Measurements from ENCODE around the gene PRLHR.
"Not testable (repeated sequence)": the region's sequence is repeated elsewhere in the genome, so short reads cannot be mapped to it uniquely, and the experiment has no call there.

PRLHR gene

GRCh38 chr10:118595598-118596425 lies at the start of gene PRLHR:
Gene PRLHR, minus strand, starts transcription at chr10:118595648. Its CDS starts 404 bp downstream, at chr10:118595244.
- in situ Hi-C loops (cut with MboI; ENCODE audit: low sequenced_read_pairs): no loop called here

DNA sequence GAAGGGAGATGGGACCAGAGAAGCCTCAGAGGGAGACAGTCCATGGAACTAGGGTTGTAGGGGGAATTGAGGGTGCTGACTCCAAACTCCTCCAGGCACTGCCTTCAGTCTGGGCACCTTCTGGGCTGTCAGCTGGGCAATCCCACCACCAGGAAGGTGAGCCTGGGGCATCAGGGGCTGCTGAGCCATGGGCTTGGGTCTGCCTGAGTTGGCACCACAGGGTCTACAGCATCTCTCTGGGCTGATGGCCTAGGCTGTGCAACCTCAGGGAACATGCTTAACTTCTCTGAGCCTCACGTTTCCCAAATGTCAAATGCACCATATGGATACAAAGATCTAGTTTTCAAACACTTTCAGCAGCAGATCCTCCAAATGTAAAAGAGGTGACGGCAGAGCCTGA lies 46.8 kb upstream of the PRLHR start:
- in situ Hi-C loops (cut with MboI; ENCODE audit: low sequenced_read_pairs): no loop called here

DNA sequence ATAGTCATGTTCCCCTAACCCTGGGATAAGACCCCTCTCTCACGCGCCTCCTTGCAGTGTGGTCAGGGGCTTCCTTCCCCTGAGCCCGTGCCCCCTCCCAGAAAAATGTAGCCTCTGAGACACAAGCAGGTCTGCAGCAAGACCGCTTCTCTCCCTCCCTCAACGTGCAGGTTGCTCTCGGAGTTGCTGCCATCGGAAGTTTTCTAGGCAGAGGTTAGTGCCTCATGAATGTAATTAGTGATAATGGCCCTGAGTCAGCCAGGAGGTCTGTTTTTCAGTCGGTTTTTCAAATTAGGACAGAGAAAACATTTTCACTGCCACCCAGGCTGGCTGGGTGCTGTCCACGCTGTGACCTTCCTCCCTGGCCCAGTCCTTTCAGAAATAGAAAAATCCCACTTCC lies 43.2 kb upstream of the PRLHR start:
- in situ Hi-C loops (cut with MboI; ENCODE audit: low sequenced_read_pairs): no loop called here

DNA sequence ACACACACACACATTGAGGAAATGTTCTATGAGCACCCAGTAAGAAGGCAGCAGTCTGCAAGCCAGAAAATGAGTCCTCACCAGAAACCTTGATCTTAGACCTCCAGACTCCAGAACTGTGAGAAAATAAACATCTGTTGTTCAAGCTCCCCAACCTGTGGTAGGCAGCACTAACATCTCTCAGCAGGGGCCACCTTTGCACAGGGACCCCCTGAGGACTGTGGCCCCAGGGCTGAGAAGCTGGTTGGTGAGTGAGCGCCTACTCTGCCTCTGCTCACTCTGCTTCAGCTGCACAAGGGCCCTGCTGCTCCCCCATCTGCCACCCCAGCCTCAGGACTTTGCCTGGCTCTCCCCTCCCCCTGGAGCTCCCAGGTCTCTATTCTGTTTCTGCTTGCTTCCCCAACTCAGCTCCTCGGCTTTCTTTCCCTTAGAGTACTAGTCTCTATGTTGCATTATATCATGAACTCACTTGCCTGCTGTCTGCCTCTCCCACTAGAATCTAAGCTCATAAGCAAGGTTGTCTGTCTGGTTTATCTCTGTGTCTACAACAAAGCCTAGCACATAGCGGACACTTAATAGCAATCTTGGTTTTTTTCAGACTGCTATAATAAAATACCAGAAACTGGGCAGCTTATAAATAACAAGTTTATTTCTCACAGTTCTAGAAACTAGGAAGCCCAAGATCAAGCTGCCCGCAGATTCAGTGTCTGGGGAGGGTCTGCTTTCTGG lies 40.4 kb upstream of the PRLHR start:
- in situ Hi-C loops (cut with MboI; ENCODE audit: low sequenced_read_pairs): no loop called here

DNA sequence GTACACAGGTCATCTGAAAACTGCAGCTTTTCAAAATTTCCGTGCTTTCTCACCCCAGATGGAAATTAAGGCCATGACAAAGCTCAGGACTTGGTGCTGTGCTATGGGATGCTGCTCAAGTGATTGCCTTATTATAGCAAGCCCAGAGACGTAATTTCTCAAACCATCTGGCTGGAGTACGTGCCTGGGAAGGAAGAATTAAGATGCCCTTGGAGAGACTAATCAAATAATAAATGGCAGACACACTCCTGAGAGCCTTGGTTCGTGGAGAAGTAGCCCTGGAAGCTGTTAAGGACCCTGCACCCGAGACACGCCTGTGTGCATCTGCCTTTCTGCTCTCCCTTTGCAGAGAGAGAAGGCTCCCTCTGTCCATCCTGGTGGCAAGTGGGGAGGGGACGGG lies 38.3 kb upstream of the PRLHR start:
- in situ Hi-C loops (cut with MboI; ENCODE audit: low sequenced_read_pairs): no loop called here

GRCh38 chr10:118629211-118629610 lies 33.8 kb upstream of the PRLHR start:
- in situ Hi-C loops (cut with MboI; ENCODE audit: low sequenced_read_pairs): no loop called here

DNA sequence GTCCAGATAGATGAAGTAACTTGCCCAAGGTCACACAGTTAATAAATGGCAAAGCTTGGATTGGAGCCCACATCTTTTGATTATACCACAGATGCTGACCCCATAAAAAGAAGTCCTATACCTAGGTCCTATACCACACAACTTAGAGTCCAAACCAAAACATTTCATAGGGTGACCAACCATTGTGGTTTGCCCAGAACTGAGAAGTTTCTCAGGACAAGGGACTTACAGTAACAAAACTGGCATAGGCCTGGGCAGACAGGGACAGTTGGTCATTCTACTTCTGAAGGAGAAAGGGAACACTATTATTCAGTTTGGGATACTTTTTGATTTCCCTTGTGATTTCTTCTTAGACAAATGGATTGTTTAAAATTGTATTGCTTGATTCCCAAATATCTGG lies 32.9 kb upstream of the PRLHR start:
- in situ Hi-C loops (cut with MboI; ENCODE audit: low sequenced_read_pairs): no loop called here

GRCh38 chr10:118626953-118627352 lies 31.5 kb upstream of the PRLHR start:
- in situ Hi-C loops (cut with MboI; ENCODE audit: low sequenced_read_pairs): no loop called here

DNA sequence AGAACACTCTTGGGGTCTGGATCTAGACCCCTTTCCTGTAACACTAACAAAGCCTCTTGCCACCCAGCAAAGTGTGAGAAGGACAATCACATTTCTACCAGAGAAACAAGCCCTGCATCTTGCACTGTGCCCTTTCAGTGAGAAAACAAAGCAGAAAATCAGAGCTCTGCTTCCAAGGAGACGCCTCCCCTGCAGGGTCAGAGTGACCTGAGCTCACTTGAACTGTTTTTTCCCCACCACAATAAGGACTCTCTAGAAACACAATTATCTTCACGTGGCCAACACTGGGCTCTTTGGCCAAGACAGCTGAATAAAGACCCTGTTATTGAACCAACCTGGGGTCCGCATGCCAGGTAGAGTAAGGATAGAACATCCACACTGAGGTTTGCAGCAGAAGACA lies 30.1 kb upstream of the PRLHR start:
- in situ Hi-C loops (cut with MboI; ENCODE audit: low sequenced_read_pairs): no loop called here

GRCh38 chr10:118624747-118625146 lies 29.3 kb upstream of the PRLHR start:
- in situ Hi-C loops (cut with MboI; ENCODE audit: low sequenced_read_pairs): no loop called here

GRCh38 chr10:118621304-118621942 lies 26.0 kb upstream of the PRLHR start:
- in situ Hi-C loops (cut with MboI; ENCODE audit: low sequenced_read_pairs): no loop called here

DNA sequence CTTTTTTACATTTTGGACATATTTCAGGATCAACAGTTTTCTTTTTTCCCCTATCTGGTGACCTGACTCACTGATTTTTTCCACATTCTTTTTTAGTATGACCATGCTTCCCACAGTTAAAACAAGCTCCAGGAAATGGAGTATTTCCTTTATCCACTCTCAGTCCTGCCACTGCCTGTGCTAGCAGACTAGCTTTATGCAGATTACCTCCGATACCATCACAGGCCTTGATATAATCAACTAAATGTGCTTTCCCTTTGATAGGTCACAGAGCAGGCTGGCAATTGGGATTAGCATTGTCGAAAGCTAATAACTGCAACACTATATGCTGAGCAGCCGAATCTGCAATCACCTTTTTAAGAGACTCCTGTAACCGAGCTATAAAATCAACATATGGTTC lies 18.4 kb upstream of the PRLHR start:
- in situ Hi-C loops (cut with MboI; ENCODE audit: low sequenced_read_pairs): not testable (repeated sequence)

- in situ Hi-C loops (cut with MboI; ENCODE audit: low sequenced_read_pairs): no loop called here
Observed at GRCh38 chr10:118610577-118610976, 15.1 kb upstream of the PRLHR start.

DNA sequence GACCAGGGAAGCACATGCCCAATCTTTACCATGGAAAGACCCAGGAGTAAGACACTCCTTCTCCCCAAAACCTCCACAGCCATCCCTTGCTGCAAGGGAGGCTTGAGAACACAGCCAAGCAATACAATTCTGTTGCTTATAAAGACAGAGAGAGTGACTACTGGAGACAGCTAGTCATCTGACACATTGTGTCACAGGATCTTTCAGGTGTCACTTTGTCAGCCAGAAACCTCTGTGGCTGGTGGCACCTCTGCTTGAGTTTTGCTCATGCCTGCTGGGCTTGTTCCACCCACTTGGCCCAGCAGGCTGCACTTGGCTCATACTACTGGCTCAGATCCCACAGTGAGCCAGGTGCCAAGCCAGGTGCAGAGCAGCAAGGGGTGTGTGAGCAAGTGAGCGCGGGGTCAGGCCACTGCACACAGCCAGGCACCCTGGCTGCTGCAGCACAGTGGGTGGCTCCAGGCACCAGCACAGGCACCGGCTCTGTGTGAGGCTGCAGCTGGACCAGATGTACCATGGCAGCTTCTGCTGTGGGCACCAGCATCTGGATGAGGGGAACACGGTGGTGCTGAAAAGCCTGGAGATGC lies 12.4 kb upstream of the PRLHR start:
- in situ Hi-C loops (cut with MboI; ENCODE audit: low sequenced_read_pairs): no loop called here

- in situ Hi-C loops (cut with MboI; ENCODE audit: low sequenced_read_pairs): no loop called here
Observed at GRCh38 chr10:118605694-118606093, 10.2 kb upstream of the PRLHR start.

GRCh38 chr10:118596426-118597124 lies 1.1 kb upstream of the PRLHR start:
- in situ Hi-C loops (cut with MboI; ENCODE audit: low sequenced_read_pairs): no loop called here

DNA sequence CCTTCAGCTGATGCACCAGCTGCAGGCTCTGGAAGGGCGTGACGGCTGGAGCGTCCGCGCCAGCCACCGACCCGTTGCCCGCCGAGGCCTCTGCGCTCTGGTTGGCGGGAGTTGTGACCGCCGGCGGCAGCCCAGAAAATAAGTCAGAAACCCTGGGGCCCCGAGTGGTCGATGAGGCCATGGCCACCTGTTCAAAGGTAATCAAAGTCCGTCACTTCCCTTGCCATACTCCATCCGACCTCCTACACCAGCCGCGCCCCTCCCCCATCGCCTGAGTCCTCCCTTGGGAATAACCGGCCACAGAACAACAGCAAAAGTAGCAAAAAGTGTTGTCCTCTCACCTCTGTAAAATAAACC lies 406 bp downstream of the PRLHR start:
- in situ Hi-C loops (cut with MboI; ENCODE audit: low sequenced_read_pairs): no loop called here

DNA sequence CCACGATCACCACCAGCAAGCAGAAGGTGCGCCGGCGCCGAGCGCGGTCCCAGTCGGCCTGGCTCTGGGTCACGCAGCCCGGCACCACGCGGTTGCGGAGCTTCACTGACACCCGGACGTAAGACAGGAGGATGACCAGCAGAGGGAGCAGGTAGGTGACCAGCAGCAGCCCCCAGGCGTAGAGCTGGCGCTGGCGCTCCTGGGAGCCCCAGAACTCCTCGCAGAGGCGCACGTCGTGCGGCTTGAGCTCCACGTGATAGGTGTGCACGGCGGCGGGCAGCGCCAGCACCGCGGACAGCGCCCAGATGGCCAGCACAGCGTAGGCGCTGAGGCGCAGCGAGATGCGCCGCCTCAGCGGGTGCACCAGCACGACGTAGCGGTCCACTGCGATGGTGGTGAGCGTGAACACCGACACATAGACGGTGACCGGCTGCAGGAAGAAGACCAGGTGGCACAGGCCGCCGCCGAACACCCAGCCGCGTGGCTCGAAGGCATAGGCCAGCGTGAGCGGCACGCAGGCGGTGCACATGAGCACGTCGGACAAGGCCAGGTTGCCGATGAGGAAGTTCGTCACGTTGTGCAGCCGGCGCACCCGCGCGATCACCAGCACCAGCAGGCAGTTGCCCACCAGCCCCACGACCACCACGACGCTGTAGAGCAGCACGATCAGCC lies 920 bp downstream of the PRLHR start:
- in situ Hi-C loops (cut with MboI; ENCODE audit: low sequenced_read_pairs): no loop called here

GRCh38 chr10:118592675-118593330 lies 2.6 kb downstream of the PRLHR start:
- in situ Hi-C loops (cut with MboI; ENCODE audit: low sequenced_read_pairs): no loop called here

DNA sequence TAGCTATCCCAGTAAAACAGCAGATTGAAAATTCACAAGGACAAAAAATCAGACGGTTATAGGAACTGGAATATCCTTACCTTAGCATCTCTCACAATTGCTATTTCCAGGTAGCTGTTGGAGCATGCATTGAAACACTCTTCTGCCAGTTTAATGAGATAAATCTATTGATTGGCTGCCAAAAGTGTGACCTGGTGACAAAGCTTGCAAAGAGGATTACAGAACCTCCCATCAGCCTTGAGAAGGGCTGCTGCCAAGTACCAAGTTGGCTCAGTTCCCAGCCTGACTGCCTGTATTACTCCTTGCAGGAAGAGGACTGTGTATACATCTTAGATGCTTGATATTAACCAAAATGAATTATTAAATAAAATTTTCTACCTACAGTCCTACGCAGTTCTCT lies 5.1 kb downstream of the PRLHR start:
- in situ Hi-C loops (cut with MboI; ENCODE audit: low sequenced_read_pairs): no loop called here
